Gastrocnemius medialis (tissue), 4 donors: ENCODE measurements around the gene MAST2. TPM values are rescaled to one million over a fixed set of nuclear protein-coding genes. Genes with fewer than 3 reads are reported as not detected.
"Not testable (repeated sequence)": the region's sequence is repeated elsewhere in the genome, so short reads cannot be mapped to it uniquely, and the experiment has no call there.

Experiments
- ATAC-seq, 2 donors: fragments of 150-250 bp; one replicate each; pipeline ENCODE4 v1.9.1; 2016
- DNase-seq, 2 donors: peaks; one replicate each; pipeline ENCODE4 v3.0.0-alpha.2; 2019
- H3K27ac ChIP-seq, 4 donors: fragments of 200-600 bp; sonication (generic); 1 replicate in 1 of 4; 2 replicates in 3 of 4; pipeline ENCODE4 v1.5.1; 2016 to 2018; ENCODE audit warnings: mild to moderate bottlenecking in 2 of 4, moderate library complexity in 1 of 4
- H3K27me3 ChIP-seq, 3 donors: fragments of 200-600 bp; sonication (generic) in 2 of 3; 1 replicate in 1 of 3; 2 replicates in 2 of 3; pipeline versions ENCODE4 v1.5.1 to v1.6.0; 2016 to 2019; ENCODE audit warnings: mild to moderate bottlenecking in 1 of 3, moderate library complexity in 1 of 3
- H3K36me3 ChIP-seq, 2 donors: fragments of 200-600 bp; sonication (generic) in 1 of 2; one replicate each; pipeline ENCODE4 v1.5.1; 2017 to 2018
- H3K4me1 ChIP-seq, 2 donors: fragments of 200-600 bp; sonication (generic) in 1 of 2; one replicate each; pipeline ENCODE4 v1.5.1; 2016 to 2017; ENCODE audit warnings: mild to moderate bottlenecking in 2 of 2
- H3K4me3 ChIP-seq, 4 donors: fragments of 200-600 bp; sonication (generic) in 3 of 4; 1 replicate in 1 of 4; 2 replicates in 3 of 4; pipeline ENCODE4 v1.5.1; 2016 to 2019; ENCODE audit warnings: mild to moderate bottlenecking in 2 of 4
- H3K9me3 ChIP-seq, 3 donors: fragments of 200-600 bp; sonication (generic) in 2 of 3; 1 replicate in 1 of 3; 2 replicates in 2 of 3; pipeline ENCODE4 v1.5.1; 2016 to 2019
- POLR2A ChIP-seq, 2 donors: fragments of 450-650 bp; IDR thresholded peaks; one replicate each; pipeline ENCODE4 v1.6.1; 2017; ENCODE audit warnings: antibody characterized with exemption in 2 of 2, mild to moderate bottlenecking in 2 of 2, moderate library complexity in 2 of 2
- in situ Hi-C, 4 donors: fragments of 200-750 bp; cut with MboI; loops; one replicate each; pipeline versions ENCODE4 v1.15.0 to v1.8.0; 2017; ENCODE audit warnings: low sequenced_read_pairs in 4 of 4
- intact Hi-C: fragments of 100-400 bp; cut with DNase I; formaldehyde crosslinking; loops from one replicate; pipeline ENCODE4 v1.15.1; 2023; ENCODE audit warnings: low total_unique reads
- total RNA-seq, 4 donors: library from RNA; depleted of rRNA; stranded (reverse); fragments of >200 nt; gene quantifications; one replicate each; pipeline versions ENCODE4 v1.1.0 to v1.2.3, GENCODE V29; 2016
- TF ChIP-seq, protein P1 (sequence below), 5 experiments: fragments of 450-650 bp in 3 of 5; fragments of 200-600 bp in 2 of 5; sonication (generic) in 2 of 5; IDR thresholded peaks in 4 of 5; conservative IDR thresholded peaks in 1 of 5; 1 replicate in 4 of 5; 2 replicates in 1 of 5; pipeline ENCODE4 v1.5.1; 2016 to 2019; ENCODE audit warnings: antibody characterized with exemption in 5 of 5, mild to moderate bottlenecking in 3 of 5, moderate library complexity in 3 of 5

MAST2 gene
- total RNA-seq, 4 donors from 2014 or later: 110 to 195 (median 162) TPM

DNA sequence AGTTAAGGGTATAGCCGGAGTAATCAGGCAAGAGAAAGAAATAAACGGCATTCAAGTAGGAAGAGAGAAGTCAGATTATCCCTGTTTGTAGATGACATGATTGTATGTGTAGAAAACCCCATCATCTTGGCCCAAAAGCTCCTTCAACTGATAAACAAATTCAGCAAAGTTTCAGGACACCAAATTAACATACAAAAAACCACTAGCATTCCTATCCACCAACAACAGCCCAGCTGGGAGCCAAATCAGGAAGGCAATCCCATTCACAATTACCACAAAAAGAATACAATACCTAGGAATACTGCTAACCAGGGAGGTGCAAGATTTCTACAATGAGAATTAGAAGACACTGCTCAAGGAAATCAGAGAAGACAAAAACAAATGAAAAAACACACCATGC, 45.3 kb downstream of the MAST2 start:
- no peak for TF ChIP-seq POLR2A (IDR thresholded peaks at IDR 0.05)
- TF ChIP-seq, protein P1, sequence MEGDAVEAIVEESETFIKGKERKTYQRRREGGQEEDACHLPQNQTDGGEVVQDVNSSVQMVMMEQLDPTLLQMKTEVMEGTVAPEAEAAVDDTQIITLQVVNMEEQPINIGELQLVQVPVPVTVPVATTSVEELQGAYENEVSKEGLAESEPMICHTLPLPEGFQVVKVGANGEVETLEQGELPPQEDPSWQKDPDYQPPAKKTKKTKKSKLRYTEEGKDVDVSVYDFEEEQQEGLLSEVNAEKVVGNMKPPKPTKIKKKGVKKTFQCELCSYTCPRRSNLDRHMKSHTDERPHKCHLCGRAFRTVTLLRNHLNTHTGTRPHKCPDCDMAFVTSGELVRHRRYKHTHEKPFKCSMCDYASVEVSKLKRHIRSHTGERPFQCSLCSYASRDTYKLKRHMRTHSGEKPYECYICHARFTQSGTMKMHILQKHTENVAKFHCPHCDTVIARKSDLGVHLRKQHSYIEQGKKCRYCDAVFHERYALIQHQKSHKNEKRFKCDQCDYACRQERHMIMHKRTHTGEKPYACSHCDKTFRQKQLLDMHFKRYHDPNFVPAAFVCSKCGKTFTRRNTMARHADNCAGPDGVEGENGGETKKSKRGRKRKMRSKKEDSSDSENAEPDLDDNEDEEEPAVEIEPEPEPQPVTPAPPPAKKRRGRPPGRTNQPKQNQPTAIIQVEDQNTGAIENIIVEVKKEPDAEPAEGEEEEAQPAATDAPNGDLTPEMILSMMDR (IDR thresholded peaks at IDR 0.05 in 4 of 5, conservative IDR thresholded peaks at IDR 0.05 in 1 of 5): no peak
- intact Hi-C loops (no loop called here), in situ Hi-C loops (no loop called here)
- DNase-seq (no peak), ATAC-seq (no peak)
- no peaks in the 10 kb centered on the region for H3K4me1 ChIP-seq
- H3K4me3 ChIP-seq: no peak overlapping the region
- H3K36me3 ChIP-seq: no peaks in the 10 kb centered on the region
- no peak overlapping the region for H3K27ac ChIP-seq
- H3K27me3 ChIP-seq: no peaks in the 10 kb centered on the region
- H3K9me3 ChIP-seq: no peaks in the 10 kb centered on the region

DNA sequence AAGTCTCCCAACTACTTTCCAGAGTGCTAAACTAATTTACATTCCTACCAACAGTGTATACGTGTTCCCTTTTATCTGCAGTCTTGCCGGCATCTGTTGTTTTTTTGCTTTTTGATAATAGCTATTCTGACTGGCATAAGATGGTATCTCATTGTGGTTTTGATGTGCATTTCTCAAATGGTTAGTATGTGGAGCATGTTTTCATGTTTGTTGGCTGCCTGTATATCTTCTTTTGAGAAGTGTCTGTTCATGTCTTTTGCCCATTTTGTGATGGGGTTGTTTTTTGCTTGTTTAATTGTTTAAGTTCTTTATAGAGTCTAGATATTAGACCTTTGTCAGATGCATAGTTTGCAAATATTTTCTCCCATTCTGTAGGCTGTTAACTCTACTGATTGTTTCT, 46.6 kb downstream of the MAST2 start:
- intact Hi-C loops (no loop called here), in situ Hi-C loops (loop anchor here in 1 of 4 donors (10.0 kb wide), 1 partner anchor 185 kb away; no protein-coding TSS in a partner anchor)
- Histone ChIP-seq H3K4me1 (no peaks in the 10 kb centered on the region), H3K36me3 (no peaks in the 10 kb centered on the region), H3K27ac (no peak overlapping the region), H3K4me3 (no peak overlapping the region), H3K27me3 (no peaks in the 10 kb centered on the region), H3K9me3 (no peaks in the 10 kb centered on the region)
- DNase-seq (no peak), ATAC-seq (no peak)
- TF ChIP-seq, protein P1 (IDR thresholded peaks at IDR 0.05 in 4 of 5, conservative IDR thresholded peaks at IDR 0.05 in 1 of 5): no peak
- no peak for TF ChIP-seq POLR2A (IDR thresholded peaks at IDR 0.05)

DNA sequence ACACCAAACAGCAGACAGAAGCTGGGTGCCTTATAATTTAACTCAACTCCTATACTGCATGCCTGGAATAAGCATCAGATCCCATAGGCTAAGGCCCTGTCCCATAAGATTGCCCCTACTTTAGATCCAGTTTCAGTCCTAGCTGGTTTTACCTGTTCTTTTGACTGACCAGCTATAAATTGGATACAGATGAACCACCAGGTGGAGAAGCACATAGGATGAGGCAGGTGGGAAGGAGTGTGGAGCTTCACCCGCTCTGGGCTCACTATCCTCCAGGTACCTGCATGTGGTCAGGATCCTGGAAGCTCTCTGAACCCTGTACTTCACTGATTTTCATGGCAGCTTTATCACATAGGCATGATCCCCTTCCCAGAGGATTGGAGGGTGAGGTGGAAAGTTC, 51.3 kb downstream of the MAST2 start:
- no peaks in the 10 kb centered on the region for H3K9me3 ChIP-seq
- no peak overlapping the region for H3K4me3 ChIP-seq
- DNase-seq (no peak), ATAC-seq (no peak)
- TF ChIP-seq, protein P1 (IDR thresholded peaks at IDR 0.05 in 4 of 5, conservative IDR thresholded peaks at IDR 0.05 in 1 of 5): no peak
- TF ChIP-seq POLR2A (IDR thresholded peaks at IDR 0.05): no peak
- no peaks in the 10 kb centered on the region for H3K4me1 ChIP-seq
- intact Hi-C loops: no loop called here
- H3K27ac ChIP-seq: no peak overlapping the region
- in situ Hi-C loops: loop anchor here in 1 of 4 donors (10.0 kb wide), 1 partner anchor 190 kb away; no protein-coding TSS in a partner anchor
- no peaks in the 10 kb centered on the region for H3K27me3 ChIP-seq
- H3K36me3 ChIP-seq: no peaks in the 10 kb centered on the region

GRCh38 chr1:45857101-45857700, 53.8 kb downstream of the MAST2 start:
- no peak for TF ChIP-seq POLR2A (IDR thresholded peaks at IDR 0.05)
- TF ChIP-seq, protein P1 (IDR thresholded peaks at IDR 0.05 in 4 of 5, conservative IDR thresholded peaks at IDR 0.05 in 1 of 5): no peak
- intact Hi-C loops (no loop called here), in situ Hi-C loops (loop anchor here in 1 of 4 donors (10.0 kb wide), 1 partner anchor 192 kb away; no protein-coding TSS in a partner anchor)
- H3K36me3 ChIP-seq: no peaks in the 10 kb centered on the region
- H3K4me3 ChIP-seq: no peak overlapping the region
- no peak for DNase-seq
- no peak for ATAC-seq
- no peak overlapping the region for H3K27ac ChIP-seq
- no peaks in the 10 kb centered on the region for H3K27me3 ChIP-seq
- no peaks in the 10 kb centered on the region for H3K9me3 ChIP-seq
- H3K4me1 ChIP-seq: no peaks in the 10 kb centered on the region

DNA sequence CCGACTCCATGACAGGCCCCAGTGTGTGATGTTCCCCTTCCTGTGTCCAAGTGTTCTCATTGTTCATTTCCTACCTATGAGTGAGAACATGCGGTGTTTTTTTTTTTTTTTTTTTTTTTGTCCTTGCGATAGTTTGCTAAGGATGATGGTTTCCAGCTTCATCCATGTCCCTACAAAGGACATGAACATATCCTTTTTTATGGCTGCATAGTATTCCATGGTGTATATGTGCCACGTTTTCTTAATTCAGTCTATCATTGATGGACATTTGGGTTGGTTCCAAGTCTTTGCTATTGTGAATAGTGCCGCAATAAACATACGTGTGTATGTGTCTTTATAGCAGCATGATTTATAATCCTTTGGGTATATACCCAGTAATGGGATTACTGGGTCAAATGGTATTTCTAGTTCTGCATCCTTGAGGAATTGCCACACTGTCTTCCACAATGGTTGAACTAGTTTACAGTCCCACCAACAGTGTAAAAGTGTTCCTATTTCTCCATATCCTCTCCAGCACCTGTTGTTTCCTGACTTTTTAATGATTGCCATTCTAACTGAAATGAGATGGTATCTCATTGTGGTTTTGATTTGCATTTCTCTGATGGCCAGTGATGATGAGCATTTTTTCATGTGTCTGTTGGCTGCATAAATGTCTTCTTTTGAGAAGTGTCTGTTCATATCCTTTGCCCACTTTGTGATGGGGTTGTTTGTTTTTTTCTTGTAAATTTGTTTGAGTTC, 54.5 kb downstream of the MAST2 start:
- H3K9me3 ChIP-seq, DNase-seq, H3K27me3 ChIP-seq, intact Hi-C loops, H3K4me1 ChIP-seq, H3K36me3 ChIP-seq, ATAC-seq, H3K27ac ChIP-seq, H3K4me3 ChIP-seq: not testable (repeated sequence)
- in situ Hi-C loops: loop anchor here in 1 of 4 donors (10.0 kb wide), 1 partner anchor 193 kb away; no protein-coding TSS in a partner anchor
